RKO (cell line): ENCODE data around the gene KCNC4.

ENCODE experiments used
- DNase-seq: peaks from one replicate; pipeline ENCODE4 v3.0.0-alpha.2; 2016; ENCODE audit warnings: low spot score

Gene KCNC4

GRCh38 chr1:110211496-110212168 is 1.5 kb downstream of the KCNC4 start:
- DNase-seq, result peak; percentile 32

- DNase-seq, result no peak
Observed at GRCh38 chr1:110212169-110213142, 2.3 kb downstream of the KCNC4 start.

- no peak for DNase-seq
Observed at GRCh38 chr1:110213143-110213540, 3.0 kb downstream of the KCNC4 start.

DNA sequence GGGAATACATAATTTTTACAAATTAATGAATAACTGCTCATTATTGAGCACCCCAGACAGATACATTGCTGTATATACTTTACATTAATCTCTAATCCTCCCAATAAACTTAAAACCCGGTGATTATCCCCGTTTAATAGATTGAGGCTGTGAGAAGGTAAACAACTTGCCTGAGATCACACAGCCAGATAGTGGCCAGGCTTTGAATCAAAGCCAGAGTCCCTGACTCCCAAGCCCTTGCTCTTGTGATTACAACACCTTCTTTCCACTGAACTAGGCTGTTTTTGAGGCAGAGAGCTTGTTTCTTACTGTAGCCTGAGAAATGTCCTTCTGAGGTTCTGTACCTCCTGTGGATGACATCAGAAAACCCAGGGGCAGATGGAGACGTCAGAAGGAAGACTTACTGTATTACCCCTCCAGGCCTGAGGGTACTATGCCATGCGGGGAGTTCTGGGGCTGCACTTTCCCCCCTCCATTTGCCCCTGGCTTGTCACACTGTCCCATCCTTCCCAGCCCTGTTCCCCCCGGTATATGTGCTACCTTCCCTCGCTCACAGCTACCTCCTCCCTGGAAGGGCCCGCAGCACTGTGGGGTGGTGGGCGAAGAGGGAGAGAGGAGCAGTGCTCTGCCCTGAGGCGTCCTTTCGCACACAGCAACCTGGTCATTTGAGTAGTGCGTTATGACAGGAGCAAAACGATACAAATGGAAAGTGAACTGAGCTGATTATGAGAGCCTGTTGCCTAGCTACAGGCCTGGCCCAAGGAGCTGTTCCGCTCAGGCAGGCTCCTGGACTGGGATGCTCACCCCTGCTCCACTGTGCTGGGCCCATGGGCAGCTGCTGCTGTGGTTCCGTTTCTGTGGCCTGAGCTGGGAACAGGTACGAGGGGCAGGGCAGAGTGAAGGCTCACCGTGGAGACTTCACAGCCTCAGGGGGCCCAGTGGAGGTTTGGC is 4.6 kb downstream of the KCNC4 start:
- no peak for DNase-seq

DNA sequence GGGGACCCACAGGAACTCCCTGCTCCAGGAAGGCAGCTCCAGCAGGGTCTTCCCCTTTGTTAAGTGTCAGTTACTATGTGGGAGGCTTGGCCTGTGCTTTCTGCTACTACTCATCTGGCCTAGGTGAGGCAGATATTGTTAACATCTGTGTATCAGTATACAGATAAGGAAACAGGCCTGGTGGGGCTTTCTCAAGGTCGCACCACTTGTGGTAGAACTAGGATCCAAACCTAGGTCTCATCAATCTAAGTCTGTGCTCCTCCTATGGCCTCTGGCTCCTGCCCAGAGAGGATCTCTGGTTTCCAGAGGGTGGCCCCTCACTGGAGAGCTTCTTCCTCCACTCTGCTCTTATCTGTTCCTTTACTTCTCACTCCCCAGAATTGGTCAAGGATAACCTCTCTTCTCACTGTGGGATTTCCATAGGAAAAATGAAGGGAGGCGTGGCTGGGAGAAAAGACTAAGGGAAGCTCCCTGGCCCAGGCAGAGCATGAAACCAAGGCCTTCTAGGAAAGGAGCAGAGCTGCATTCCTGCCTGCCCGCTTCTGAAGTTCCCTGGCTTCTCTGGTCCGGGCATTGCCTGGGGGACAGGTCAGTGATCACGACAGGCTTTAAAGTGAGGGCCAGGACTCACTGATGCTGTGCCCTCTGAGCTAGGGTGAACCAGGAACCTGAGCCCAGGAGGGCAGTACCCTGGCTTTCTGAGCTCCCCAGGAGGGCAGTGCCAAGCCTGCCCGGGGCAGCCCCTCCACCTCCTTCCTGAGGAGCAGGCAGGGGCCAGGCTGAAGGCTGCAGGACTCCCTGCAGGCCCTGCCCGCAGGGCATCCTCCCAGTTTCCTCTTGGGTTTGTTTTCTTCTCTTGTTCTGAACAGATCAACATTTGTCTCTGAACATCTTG is 5.8 kb downstream of the KCNC4 start:
- DNase-seq, result no peak

- DNase-seq, result no peak
Observed at GRCh38 chr1:110216844-110217444, 6.8 kb downstream of the KCNC4 start.

DNA sequence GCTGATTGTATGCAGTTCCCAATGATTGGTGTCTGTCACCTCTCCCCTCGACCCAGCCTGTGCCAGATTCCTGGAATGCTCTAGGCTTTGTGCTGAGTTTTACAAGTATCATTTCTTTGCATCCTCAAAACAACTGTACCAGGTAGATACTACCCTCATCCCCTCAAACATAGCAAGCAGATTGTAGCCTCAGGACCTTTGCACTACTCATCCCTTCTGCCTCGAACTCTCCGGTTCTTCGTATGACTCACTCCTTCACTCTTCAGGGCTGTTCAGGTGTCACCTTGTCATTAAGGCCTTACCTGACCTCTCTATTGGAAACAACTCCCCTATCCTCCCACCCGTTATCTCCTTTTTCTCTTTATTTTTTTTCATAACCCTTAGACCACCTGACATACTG is 8.0 kb downstream of the KCNC4 start:
- no peak for DNase-seq

DNA sequence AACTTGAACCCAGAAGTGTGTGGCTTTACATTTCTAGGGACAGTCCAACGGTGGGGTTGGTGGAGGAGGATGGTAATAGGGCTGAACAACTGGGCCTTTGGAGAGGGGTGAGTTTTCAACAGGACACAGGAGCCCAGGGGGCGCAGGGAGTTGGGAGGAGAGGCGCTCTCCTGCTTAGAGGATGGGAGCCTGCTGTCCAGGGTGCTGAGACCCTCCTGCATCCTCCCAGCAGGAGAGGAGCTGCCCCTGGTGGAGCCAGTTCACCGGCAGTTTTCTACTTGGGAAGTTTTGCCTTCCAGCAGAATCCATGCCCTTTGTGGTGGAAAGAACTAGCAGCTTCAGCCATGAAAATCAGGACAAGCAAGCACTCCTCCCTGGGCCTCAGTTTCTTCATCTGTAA is 8.6 kb downstream of the KCNC4 start:
- no peak for DNase-seq

GRCh38 chr1:110220324-110220723 is 10.2 kb downstream of the KCNC4 start:
- DNase-seq, result no peak

- DNase-seq, result no peak
Observed at GRCh38 chr1:110221119-110221518, 11.0 kb downstream of the KCNC4 start.

DNA sequence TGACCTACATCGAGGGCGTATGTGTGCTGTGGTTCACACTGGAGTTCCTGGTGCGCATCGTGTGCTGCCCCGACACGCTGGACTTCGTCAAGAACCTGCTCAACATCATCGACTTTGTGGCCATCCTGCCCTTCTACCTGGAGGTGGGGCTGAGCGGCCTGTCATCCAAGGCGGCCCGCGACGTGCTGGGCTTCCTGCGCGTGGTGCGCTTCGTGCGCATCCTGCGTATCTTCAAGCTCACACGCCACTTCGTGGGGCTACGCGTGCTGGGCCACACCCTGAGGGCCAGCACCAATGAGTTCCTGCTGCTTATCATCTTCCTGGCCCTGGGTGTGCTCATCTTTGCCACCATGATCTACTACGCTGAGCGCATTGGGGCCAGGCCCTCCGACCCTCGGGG is 13.0 kb downstream of the KCNC4 start:
- no peak for DNase-seq

DNA sequence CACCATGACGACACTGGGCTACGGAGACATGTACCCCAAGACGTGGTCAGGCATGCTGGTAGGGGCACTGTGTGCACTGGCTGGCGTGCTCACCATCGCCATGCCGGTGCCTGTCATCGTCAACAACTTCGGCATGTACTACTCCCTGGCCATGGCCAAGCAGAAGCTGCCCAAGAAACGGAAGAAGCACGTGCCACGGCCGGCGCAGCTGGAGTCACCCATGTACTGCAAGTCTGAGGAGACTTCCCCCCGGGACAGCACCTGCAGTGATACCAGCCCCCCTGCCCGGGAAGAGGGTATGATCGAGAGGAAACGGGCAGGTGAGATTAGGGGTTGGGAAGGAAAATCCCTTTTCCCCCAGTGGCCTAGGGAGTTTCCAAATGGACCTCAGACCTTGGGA is 13.5 kb downstream of the KCNC4 start:
- no peak for DNase-seq

DNA sequence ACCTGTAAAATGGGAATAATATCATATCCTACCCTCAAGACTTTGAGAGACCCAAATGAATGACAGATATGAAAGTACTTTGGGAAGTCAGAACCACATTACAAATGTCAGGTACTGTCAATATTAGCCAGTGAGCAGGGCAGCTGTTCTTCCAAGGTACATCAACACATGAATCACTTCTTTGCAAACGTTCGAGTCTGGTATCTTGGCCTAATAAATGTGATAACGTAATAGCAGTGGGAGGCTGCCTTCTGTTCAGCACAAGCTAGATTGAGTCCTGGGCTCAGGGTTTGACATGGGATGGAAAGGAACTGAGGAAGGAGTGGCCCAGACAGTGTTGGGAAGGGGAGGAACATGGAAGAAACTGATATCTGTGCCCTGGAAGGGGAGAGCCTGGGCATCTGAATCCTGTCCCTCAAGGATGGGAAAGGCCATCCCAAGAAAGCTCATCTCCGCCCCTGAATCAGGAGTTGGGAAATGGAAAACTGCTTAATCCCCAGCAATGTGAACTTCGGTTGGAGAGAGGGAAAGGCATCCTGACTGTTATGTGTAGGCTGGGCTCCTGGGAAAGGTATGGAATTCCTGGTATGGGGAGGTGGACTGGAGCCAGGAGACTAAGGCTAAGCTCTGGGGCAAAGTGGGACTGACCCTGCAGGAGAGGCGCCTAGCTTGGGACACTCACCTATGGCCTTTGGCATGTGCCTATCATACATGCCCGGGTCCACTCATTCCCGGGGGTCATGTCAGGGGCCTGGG is 14.3 kb downstream of the KCNC4 start:
- DNase-seq, result no peak

DNA sequence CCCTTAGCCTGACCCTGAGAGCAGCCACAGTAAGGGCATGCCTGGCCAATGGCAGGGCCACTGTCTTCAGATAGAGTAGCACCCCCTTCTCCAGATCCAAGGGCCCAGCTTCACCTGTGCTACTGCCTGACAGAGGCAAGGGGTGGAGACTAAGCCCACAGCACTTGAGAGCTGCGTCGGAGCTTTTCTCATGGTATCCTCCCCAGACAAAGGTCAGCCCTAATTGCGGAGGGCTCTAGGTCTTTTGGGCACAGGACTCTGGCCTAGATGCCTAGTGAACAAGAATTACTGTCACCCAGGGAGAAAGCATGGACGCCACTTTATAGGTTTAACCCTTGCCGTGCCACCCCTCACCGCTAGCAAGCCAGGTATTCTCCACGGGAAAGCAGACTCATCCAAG is 15.1 kb downstream of the KCNC4 start:
- no peak for DNase-seq

GRCh38 chr1:110225756-110226404 is 15.8 kb downstream of the KCNC4 start:
- no peak for DNase-seq

- no peak for DNase-seq
Observed at GRCh38 chr1:110227774-110228173, 17.7 kb downstream of the KCNC4 start.

GRCh38 chr1:110228381-110228780 is 18.3 kb downstream of the KCNC4 start:
- no peak for DNase-seq

GRCh38 chr1:110228869-110229268 is 18.8 kb downstream of the KCNC4 start:
- DNase-seq, result no peak

GRCh38 chr1:110229348-110230001 is 19.4 kb downstream of the KCNC4 start:
- no peak for DNase-seq
